Stimulated activated CD8-positive, alpha-beta memory T cell treated with anti-CD3 and anti-CD28 coated beads, Interleukin-7, amount 100 ng/mL, for 24 hours (primary cell): ENCODE measurements around the gene JOSD1.
A peak's percentile ranks its signal among the peaks of the same experiment; 100 is the strongest.
"Not testable (repeated sequence)": the region's sequence is repeated elsewhere in the genome, so short reads cannot be mapped to it uniquely, and the experiment has no call there.

Experiments used
- DNase-seq: peaks from one replicate; pipeline ENCODE4 v3.0.0-alpha.2; 2020; ENCODE audit warnings: low read depth

The JOSD1 gene

GRCh38 chr22:38684895-38685294, 15.8 kb downstream of the JOSD1 start:
- no peak for DNase-seq

GRCh38 chr22:38681582-38682335, 19.0 kb downstream of the JOSD1 start, which contains the start of gene TOMM22:
TSS of gene TOMM22 (plus strand) at chr22:38681957. CDS start at chr22:38681979, 22 bp downstream.
- DNase-seq, result peak; percentile 70

GRCh38 chr22:38675833-38676232, 24.9 kb downstream of the JOSD1 start:
- no peak for DNase-seq

- DNase-seq, result no peak
Measured at GRCh38 chr22:38674888-38675287, 25.9 kb downstream of the JOSD1 start.

- DNase-seq, result peak; percentile 7
Measured at GRCh38 chr22:38657045-38657909, 43.5 kb downstream of the JOSD1 start.

GRCh38 chr22:38656256-38657044, 44.3 kb downstream of the JOSD1 start, which contains the start of the genes CBY1 and FAM227A:
TSS of gene CBY1 (plus strand) at chr22:38656638. CDS start at chr22:38668055, 11,417 bp downstream.
TSS of gene FAM227A (minus strand) at chr22:38656392. CDS start at chr22:38650168, 6,224 bp downstream.
- peak; percentile 71 for DNase-seq

GRCh38 chr22:38655519-38656255, 45.1 kb downstream of the JOSD1 start:
- no peak for DNase-seq

- no peak for DNase-seq
Measured at GRCh38 chr22:38653741-38654140, 47.0 kb downstream of the JOSD1 start.

- no peak for DNase-seq
Measured at GRCh38 chr22:38652859-38653258, 47.9 kb downstream of the JOSD1 start.

- no peak for DNase-seq
Measured at GRCh38 chr22:38649841-38650522, 50.8 kb downstream of the JOSD1 start.

- DNase-seq, result no peak
Measured at GRCh38 chr22:38645430-38645829, 55.3 kb downstream of the JOSD1 start.

GRCh38 chr22:38644245-38644644, 56.5 kb downstream of the JOSD1 start:
- not testable (repeated sequence) for DNase-seq

GRCh38 chr22:38641476-38642040, 59.2 kb downstream of the JOSD1 start:
- DNase-seq, result no peak

GRCh38 chr22:38638728-38639127, 62.0 kb downstream of the JOSD1 start:
- DNase-seq, result no peak

- DNase-seq, result no peak
Measured at GRCh38 chr22:38638216-38638615, 62.5 kb downstream of the JOSD1 start.
